Peyer's patch (tissue), 4 donors: ENCODE results near the gene RITA1.

Experiments
- CTCF ChIP-seq, 6 experiments: fragments of 450-650 bp in 4 of 6; fragments of 200-600 bp in 2 of 6; sonication (generic) in 1 of 6; IDR thresholded peaks; one replicate each; pipeline ENCODE4 v1.5.1; 2017 to 2019; ENCODE audit warnings: antibody characterized with exemption in 6 of 6, mild to moderate bottlenecking in 3 of 6, moderate library complexity in 1 of 6
- POLR2A ChIP-seq, 2 donors: fragments of 450-650 bp; IDR thresholded peaks; one replicate each; pipeline ENCODE4 v1.5.1; 2017; ENCODE audit warnings: antibody characterized with exemption in 2 of 2, mild to moderate bottlenecking in 2 of 2, moderate library complexity in 2 of 2

GRCh38 chr12:113184900-113185179, 681 bp upstream of the RITA1 start:
- no peak for TF ChIP-seq CTCF (IDR thresholded peaks at IDR 0.05)
- no peak for TF ChIP-seq POLR2A (IDR thresholded peaks at IDR 0.05)
